ENCODE measurements around the gene CASK. TPM values are rescaled to one million over a fixed set of nuclear protein-coding genes. Genes with fewer than 3 reads are reported as not detected.

CASK gene
- total RNA-seq, 1 experiment from 2014 or later = 23.7 TPM

DNA sequence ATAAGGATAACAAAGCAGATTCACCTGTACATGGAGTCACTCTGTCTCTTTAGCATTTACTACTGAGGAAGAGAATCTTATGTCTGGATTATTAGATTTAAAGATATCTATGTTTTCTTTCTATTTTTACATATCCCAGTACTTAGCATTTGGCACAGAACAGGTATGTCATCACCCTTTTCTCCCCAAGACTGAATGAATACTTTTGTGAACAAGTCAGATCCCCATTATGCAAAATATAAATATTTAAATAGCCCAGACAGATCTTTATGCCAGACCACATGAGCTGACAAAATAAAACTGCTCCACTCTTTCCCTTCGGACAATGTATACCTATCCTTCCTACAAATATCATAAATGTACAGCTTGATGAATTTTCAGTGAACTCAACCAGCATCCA, 94.5 kb downstream of the CASK start:
- no peak for DNase-seq (ENCODE audit: low read depth)

DNA sequence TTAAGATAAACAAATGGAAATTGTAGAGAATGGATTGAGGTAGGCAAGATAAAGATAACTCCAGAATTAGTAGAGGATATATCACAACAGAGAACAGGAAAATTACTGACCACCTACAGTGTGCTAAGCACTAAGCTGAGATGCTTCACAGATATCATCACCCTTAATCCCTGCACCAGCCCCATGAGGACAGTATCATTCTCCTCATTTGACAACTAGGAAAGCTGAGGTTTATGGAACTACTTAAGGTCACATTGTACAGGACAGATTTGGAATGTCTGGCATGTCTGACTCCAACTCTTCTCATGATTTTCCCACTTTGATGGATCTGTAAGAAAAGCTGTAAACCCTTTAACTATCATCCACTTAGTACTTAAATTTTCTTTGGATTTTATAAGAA, 95.5 kb downstream of the CASK start:
- DNase-seq (ENCODE audit: low read depth) = peak; percentile 51

DNA sequence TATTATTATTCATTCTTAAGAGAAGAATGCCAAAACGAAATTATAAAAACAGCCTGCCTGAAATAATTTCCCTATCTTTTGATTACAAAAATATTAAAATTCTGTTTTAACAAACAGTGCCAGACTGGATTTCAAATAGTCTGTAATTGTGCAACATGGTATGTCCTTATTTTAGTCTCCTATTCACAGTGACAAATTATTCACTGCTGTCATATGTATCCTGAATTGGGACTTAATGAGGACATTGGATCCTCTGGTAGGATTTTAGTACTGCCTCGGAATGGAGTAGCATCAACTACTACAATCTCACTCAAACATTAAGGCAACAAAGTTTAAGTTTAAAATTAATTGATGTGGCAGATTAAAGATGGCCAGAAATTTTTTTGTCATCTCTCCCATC, 97.6 kb downstream of the CASK start:
- DNase-seq (ENCODE audit: low read depth) = no peak

DNA sequence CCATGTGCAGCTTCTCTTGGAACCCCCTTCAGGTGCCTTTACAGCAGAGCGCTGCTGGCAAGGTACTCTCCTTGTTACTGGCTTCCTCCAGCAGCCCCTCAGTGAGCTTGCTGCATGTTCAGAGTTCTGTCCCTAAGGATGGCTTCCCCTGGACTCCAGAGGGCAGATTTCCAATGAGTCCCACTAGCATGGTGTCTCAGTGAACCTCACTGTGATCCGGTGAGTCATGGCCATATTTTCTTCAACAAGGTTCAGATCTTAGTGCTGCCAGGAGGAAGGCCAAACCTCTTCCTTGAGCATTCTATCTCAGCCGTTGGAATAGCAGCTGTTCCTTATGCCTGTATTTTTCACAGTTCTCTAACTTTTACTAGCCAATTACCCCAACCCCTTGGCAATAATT, 98.8 kb downstream of the CASK start:
- DNase-seq (ENCODE audit: low read depth) = peak; percentile 86

DNA sequence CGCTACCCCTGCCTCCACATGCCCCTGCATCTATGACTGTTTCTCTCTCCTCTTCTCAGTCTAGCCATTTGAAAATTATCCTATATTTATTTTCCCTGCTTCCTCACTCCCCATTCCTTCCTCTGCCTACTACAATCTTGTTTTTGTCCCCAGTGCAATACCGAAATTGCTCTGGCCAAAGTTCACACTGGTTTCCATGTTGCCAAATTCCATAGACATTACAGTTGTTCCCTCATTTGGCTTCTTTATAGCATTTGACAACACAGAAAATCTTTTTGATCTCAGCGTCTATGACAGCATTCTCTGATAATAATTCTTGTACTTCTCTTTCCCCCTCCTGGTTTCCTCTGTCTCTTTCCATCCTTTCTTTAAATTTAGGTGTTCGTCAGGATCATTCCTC, 100.0 kb downstream of the CASK start:
- peak; percentile 22 for DNase-seq (ENCODE audit: low read depth)

DNA sequence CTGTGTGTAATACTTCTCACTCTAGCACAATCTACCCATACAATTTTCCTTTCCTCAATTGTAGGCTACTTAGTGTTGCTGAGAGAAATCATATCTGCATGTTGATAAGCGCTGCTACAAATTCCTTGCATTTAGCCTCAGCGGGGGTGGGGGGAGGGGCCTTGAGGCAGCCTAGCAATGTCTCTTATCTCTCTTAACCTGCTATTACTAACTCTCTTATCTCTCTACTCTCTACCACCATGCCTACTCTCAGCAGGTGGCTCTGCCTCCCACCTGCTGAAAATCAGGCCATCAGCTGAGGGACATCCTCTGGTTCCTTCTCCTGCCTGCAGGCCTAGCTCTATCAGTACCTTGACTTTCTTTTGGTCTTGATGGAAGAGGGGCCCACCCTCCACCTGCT, 100.5 kb downstream of the CASK start:
- no peak for DNase-seq (ENCODE audit: low read depth)

DNA sequence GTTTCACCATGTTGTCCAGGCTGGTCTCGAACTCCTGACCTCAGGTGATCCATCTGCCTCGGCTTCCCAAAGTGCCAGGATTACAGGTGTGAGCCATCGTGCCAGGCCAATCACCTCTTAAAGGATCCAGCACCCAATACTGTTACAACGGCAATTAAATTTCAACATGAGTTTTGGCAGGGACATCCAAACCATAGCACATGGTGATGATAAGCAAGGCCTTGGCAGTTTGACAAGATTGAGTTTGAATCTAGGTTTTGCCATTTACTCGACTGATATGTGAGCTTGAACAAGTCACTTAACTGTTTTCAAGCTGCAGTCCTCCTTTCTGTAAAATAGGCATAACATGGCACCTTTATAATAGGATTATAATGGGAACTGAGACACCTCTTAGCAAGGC, 115.3 kb downstream of the CASK start:
- no peak for DNase-seq (ENCODE audit: low read depth)

DNA sequence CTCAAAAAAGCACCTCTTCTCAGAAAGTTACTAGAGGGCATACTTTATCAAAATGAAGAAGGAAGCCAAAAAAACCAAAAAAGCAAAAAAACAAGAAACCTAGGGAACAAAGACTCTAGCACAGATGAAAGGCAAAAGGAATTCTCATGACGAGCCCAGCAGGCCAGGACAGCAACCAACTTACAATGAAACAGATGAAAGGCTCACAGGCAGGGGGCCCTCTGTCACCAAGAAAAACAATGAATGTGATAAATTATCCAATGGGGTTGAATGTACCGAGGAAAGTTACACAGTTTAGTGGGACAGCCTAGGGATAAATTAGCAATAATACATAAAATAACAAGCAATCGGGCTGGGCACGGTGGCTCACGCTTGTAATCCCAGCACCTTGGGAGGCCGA, 120.4 kb downstream of the CASK start:
- no peak for DNase-seq (ENCODE audit: low read depth)

DNA sequence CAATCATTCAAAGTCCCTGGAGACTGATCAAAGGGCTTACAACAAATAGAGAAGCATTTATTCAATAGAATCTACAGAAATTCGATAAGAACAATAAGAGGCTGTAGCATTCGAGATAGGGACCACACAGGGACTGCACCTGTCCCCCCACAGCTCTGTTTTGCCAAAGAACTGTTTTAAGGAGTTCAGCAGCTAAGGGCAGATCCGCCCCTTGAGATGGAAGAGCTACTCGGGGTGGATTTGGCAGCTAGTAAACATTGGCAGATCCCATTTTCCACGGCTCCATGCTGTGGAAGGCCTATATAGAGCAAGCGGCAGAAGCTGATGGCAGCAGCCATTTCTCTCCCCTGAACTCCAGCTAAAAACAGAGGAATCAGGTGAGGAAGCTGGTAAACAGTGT, 123.7 kb downstream of the CASK start:
- DNase-seq (ENCODE audit: low read depth) = no peak

DNA sequence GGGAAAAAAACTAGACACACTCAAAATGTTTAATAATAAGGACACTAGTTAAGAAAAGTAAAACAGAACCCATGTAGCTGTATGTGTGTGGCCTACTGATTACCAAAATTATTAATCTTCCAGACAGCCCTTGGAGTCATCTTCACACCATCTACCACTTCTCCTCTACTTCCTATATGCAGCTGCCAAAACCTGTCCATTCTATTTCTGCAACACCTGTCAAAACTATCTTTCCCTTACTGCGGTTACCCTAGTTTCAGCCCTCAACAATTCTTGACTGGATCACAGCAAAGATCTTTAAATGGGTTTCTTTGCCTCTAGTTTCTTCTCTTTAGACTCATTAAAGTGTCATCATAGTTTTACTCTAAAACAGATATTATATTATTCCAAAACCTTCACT, 126.8 kb downstream of the CASK start:
- DNase-seq (ENCODE audit: low read depth) = no peak

DNA sequence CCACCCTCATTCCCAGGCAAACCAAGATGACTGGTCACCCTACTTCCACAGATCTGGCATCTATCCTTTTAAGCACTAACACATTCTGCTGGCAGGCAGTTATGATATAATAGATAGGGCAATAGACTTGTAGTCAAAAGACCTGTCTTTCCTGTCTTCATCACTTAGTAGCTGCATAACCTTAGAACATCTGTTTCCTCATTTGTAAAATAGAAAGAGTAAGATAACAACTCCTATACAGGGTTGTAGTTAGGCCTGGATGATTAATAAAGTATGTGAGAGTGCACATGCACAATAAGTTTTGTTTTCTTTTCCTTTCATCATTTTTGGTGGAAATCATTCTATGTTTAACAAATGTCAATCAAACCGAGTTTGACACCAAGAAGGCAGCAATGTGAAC, 127.3 kb downstream of the CASK start:
- DNase-seq (ENCODE audit: low read depth) = no peak

DNA sequence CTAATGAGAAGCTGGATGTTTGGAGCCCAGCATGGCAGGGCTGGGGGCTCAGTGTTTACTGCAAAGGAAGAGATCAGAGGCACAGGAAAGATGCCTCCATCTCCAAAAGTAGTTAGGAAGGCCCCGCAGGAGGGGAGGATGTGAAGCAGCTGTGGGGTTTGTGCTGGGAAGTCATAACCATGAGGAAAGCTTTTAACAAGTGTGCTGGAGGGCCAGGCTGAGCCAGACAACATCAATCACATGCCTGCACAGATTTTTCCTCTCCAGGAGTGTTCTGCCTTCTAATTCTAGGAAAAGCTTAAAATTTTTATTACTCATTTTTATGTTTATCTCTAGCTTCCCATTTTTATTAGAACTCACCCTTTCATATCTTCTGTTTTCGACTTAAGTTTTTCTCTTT, 134.0 kb downstream of the CASK start:
- peak; percentile 25 for DNase-seq (ENCODE audit: low read depth)

DNA sequence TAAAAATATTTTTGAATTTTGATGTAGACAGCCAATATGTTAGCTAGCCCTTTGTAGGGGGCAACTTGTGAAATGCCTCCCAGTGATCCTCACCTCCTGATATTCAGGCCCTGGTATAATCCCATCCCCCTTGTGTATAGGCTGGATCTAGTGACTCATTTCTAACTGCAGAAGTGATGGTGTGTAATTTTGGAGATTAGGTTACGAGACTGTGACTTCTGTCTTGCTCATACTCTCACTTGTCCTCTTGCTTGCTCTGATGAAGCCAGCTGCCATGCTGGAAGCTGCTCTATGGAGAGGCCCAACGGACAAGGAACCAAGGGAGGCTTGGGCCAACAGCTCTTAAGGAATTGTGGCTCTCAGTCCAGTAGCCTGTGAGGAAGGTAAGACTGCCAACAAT, 137.7 kb downstream of the CASK start:
- DNase-seq (ENCODE audit: low read depth) = peak; percentile 73

DNA sequence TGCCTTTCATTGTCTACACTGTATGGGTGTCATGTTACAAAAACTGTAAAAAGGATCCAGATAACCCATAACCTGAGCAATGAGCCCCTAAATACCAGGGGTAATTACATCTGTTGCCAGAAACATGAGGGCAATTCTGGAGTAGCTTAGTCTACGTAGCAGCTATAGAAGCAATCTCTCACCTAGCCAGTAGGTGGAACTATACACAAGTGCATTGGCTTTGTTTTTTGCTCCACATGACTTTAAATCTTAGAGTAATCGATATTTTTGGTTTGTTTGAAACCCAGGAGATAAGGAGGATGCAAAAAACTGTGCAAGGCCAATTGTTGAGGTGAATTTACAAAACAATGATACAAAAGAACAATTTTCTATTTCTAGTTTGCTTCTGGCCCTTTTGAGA, 141.9 kb downstream of the CASK start:
- DNase-seq (ENCODE audit: low read depth) = peak; percentile 41

DNA sequence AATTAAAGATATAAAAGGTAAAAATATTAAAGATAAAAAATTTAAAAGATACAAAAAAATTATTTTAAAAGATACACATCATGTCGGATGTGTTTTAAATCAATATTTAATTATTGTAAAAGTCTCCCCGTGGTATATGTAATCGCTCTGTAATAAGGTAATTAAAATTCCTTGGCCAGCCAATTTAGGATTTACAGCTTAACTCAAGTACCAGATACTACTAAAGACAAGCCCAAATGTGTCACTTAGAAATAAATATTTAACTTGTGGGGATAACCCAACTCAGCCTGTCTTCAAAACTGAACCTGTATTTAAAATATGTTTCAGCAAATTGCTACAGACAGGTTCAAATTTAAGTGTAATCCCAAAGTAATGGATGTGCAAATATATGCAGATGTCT, 143.4 kb downstream of the CASK start:
- no peak for DNase-seq (ENCODE audit: low read depth)

DNA sequence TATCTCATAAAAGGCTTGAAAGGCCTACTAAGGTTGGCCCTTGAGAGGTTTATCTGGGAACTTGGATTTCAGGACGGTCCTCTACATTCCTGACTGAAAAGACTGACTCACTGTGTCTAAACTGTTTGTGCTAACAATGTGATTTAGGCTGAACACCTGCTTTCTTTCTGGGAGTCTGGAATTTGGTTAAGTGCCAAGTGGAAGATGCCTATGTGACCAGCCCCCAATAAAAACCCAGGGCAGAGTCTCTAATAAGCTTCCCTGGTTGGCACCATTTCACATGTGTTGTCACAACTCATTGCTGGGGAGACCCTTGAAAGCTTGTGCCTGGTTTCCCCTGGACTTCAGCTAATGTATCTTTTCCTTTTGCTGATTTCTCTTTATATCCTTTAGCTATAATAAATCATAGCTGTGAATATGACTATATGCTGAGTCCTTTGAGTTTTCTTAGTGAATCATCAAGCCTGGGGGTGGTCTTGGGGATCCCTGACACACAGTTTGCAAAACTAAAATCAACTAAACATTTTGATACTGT, 144.3 kb downstream of the CASK start:
- DNase-seq (ENCODE audit: low read depth) = peak; percentile 91

DNA sequence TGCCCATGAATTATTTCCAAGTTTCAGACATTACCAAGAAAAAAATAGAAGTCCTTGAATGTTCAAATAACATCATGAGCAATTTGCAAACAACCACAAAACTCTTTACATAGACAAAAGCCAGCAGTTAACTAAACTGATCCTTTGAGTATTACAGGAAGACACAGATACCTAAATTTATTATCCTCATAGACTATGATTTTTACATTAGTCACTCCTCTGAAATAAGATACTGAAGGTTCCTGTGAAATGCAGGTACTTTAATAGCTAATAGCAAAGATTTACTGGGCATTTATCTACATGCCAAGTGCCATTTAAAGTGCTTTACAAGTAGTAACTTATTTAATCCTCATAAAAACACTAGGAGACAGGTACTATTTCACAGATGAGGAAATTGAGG, 161.7 kb downstream of the CASK start:
- no peak for DNase-seq (ENCODE audit: low read depth)

DNA sequence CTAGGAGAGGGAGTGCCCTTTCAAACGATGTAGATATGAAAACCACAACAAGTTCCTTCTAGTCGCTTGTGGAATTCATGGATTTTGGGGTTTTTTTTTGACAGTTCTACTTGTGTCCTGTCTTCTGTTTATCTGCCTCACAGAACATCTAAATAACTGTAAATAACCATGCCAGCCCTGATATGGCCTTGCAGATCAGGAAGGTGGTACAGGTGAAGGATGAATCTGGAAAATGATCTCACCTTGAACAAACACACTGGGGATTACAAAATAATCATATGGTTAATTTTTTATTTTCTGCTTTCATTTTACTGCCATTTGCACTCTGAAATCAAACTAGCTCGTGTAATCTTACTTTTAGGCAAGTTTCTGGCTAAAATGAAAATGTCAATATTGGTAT, 162.2 kb downstream of the CASK start:
- DNase-seq (ENCODE audit: low read depth) = no peak

DNA sequence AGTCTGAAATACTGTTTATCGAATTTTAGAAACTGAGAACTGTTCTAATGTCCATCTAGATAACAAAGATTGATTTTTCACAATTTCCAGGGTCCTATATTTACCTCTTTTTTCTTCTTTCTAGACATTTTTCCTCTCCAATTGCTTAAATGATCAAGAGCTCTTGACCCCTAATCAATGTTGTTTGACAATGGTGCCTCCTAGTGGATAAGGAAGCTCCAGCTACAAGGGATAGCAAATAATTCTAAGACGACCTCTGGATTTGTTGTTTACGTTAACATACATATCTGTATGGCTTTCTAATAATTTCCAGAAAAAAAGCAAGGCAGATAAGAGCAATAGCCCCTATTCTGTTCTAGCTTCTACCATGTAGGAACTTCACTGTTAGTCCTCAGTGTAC, 163.5 kb downstream of the CASK start:
- peak; percentile 31 for DNase-seq (ENCODE audit: low read depth)

DNA sequence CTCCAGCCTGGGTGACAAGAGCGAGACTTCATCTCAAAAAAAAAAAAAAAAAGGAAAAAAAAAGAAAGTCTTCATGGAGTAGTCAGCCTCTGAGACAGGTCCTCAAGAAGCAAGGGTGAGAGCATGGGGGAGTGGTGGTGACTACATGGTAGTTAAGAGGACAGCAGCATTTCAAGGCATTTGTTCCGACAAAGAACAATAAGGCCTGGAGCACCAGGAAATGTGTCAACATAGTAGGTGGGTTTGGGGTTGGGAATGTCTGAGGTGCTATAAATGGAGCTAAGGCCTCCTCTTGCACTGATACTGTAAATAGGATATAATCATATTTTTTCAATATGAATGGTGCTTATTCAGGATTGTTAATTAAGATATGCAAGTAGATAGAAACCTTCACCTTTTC, 165.0 kb downstream of the CASK start:
- no peak for DNase-seq (ENCODE audit: low read depth)

DNA sequence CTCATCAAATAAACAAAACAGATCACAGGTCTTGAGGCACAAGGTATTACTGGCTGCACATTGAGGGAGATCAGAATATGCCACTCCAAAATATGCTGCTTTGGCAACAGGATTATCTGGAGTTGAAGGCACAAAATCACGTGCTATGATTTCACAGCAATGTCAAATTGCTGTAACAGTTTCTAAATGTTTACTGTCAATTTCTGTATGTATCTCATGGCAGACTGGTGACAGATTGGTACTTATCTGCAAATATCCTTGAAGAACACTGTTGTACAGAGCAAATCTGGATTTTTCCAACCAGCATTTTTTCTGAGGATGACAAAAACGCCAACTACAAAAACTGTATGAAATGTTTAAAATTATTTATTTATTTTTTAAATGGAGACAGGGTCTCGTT, 172.6 kb downstream of the CASK start:
- DNase-seq (ENCODE audit: low read depth) = no peak

DNA sequence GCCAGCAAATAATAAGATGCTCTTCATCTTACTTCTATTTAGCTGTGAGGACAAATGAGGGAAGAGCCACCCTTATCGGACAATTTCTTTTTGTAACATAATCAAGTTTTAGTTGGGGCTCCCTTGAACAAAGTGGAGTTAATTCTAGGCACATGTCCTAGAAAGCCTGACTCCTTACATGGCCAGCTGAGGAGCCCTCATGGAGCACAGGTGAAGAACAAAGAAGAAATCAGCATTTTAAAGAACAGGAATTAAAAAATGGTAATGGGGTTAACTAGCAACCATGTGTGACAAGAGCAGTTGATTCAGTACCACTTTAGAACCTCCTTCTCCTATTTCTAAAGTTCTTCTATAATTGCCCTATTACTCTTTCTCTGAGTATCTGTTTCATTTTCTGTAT, 183.5 kb downstream of the CASK start:
- no peak for DNase-seq (ENCODE audit: low read depth)

DNA sequence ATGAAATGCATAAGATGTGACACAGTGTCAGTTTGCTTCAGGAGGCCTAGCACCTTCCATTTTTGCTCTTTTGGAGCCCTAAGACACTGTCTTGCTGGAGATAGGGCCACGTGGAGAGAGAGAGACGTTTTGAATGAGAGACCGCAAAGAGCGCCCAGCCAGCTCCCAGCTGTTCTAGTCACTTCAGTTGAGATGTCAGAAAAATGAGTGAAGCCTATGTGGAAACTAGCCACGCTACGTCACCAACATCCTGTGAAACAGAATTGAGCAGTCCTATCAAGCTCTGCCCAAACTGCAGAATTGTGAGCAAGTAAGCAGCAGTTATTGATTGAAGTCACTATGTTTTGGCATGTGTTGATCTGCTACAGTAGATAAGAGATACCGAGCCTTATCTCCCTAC, 186.3 kb downstream of the CASK start:
- peak; percentile 89 for DNase-seq (ENCODE audit: low read depth)

DNA sequence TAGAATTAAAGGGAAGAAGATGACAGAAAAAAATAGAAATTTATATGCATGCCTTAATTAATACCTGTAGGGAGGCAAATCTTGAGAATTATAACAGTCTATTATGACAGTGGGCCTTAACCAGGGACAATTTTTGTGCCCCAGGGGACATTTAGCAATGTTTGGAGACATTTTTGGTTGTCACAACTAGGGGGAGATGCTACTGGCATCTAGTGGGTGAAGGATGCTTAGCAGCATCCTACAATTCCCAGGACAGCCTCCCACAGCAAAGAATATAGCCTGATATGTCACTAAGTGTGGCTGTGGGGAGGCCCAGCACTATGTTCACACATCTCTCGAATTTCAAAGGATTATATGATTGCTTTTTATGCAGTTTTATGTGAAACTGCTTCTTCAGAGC, 188.8 kb downstream of the CASK start:
- peak; percentile 44 for DNase-seq (ENCODE audit: low read depth)

DNA sequence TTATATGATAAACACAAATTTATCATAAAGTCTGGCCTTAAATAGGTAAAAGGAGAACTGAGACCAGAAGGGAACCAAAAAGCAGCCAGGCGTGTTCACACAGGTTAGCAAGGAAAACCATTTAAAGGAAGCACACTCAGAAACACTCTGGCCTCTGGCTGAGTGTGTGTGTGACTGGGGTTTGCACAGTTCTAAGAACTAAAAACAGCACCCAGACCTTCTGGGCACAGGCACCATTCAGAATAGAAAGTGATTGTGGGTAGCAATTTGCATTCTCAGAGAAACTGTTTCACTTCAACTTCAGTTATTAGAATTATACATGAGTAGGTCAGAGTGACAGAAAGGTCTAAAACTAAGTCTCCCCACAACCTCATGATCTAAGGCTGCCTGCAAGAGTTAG, 189.4 kb downstream of the CASK start:
- no peak for DNase-seq (ENCODE audit: low read depth)
